Left renal pelvis (tissue), 4 donors: ENCODE data around the gene WDR46. TPM values are rescaled to one million over a fixed set of nuclear protein-coding genes. Genes with fewer than 3 reads are reported as not detected.

Source experiments
- DNase-seq, 4 donors: peaks; one replicate each; pipeline ENCODE4 v3.0.0-alpha.2; 2013; ENCODE audit warnings: low read depth in 4 of 4, low spot score in 3 of 4
- polyA plus RNA-seq, 4 donors: library from polyadenylated mRNA; unstranded; fragments of 120-200 nt; gene quantifications; one replicate each; pipeline ENCODE4 v1.2.1, GENCODE V29; 2013; ENCODE audit not compliant: insufficient read length in 4 of 4

The WDR46 gene
- polyA plus RNA-seq = 10 to 100 TPM; 54.9 to 82.1 (median 59.9) TPM

- peak in 3 of 4 donors; percentile 87 to 92 (median 89) for DNase-seq
Observed at GRCh38 chr6:33288921-33289783, at the start of gene WDR46, which contains the start of gene PFDN6. Gene WDR46, minus strand, starts transcription at chr6:33289239. Its CDS starts 69 bp downstream, at chr6:33289170. Gene PFDN6, plus strand, starts transcription at chr6:33289601. Its CDS starts 256 bp downstream, at chr6:33289857.

- no peak for DNase-seq
Observed at GRCh38 chr6:33336495-33336894, 47.5 kb upstream of the WDR46 start.

GRCh38 chr6:33335916-33336315 lies 46.9 kb upstream of the WDR46 start:
- no peak for DNase-seq

GRCh38 chr6:33333666-33334065 lies 44.6 kb upstream of the WDR46 start:
- DNase-seq = no peak

GRCh38 chr6:33330736-33331135 lies 41.7 kb upstream of the WDR46 start:
- DNase-seq = no peak

GRCh38 chr6:33329058-33329457 lies 40.0 kb upstream of the WDR46 start:
- no peak for DNase-seq

GRCh38 chr6:33324125-33324524 lies 35.1 kb upstream of the WDR46 start:
- no peak for DNase-seq

GRCh38 chr6:33323623-33323948 lies 34.5 kb upstream of the WDR46 start:
- no peak for DNase-seq

GRCh38 chr6:33321227-33321626 lies 32.2 kb upstream of the WDR46 start:
- DNase-seq = no peak

- no peak for DNase-seq
Observed at GRCh38 chr6:33320315-33321181, 31.5 kb upstream of the WDR46 start.

GRCh38 chr6:33319939-33320314 lies 30.9 kb upstream of the WDR46 start:
- DNase-seq = no peak

- no peak for DNase-seq
Observed at GRCh38 chr6:33318426-33319073, 29.5 kb upstream of the WDR46 start.

- DNase-seq = peak; percentile 97 to 99 (median 98)
Observed at GRCh38 chr6:33317669-33318425, 28.8 kb upstream of the WDR46 start, which contains the start of gene ZBTB22. Gene ZBTB22, minus strand, starts transcription at chr6:33317744. Its CDS starts 828 bp downstream, at chr6:33316916.

- no peak for DNase-seq
Observed at GRCh38 chr6:33317419-33317668, 28.3 kb upstream of the WDR46 start.

- DNase-seq = no peak
Observed at GRCh38 chr6:33316603-33317418, 27.8 kb upstream of the WDR46 start.

GRCh38 chr6:33315793-33316602 lies 27.0 kb upstream of the WDR46 start:
- DNase-seq = no peak

- no peak for DNase-seq
Observed at GRCh38 chr6:33314943-33315792, 26.1 kb upstream of the WDR46 start.

- DNase-seq = peak in 2 of 4 donors; percentile 45 to 55
Observed at GRCh38 chr6:33314515-33314942, 25.5 kb upstream of the WDR46 start.
